SU-DHL-6 (cell line): ENCODE data around the gene ZC3H18.

Experiments used
- H2AFZ ChIP-seq: fragments of 200-600 bp; sonication (generic); 2 replicates; pipeline ENCODE4 v1.6.1; 2014; ENCODE audit warnings: low read depth, mild to moderate bottlenecking, moderate library complexity, mixed read lengths, antibody characterized with exemption, low read length; ENCODE audit not compliant: severe bottlenecking
- H3F3A ChIP-seq: fragments of 200-600 bp; shearing (Covaris generic); 2 replicates; pipeline ENCODE4 v1.6.0; 2016; ENCODE audit warnings: antibody characterized with exemption, mild to moderate bottlenecking; ENCODE audit not compliant: insufficient read depth
- H3K27ac ChIP-seq: fragments of 200-600 bp; sonication (generic); 2 replicates; pipeline ENCODE4 v1.5.1; 2016; ENCODE audit warnings: low read depth, mild to moderate bottlenecking, low read length, moderate library complexity, mixed read lengths
- H3K27me3 ChIP-seq: fragments of 200-600 bp; sonication (generic), shearing (Covaris generic); 2 replicates; pipeline ENCODE4 v1.6.0; 2014; ENCODE audit warnings: mild to moderate bottlenecking, low read length
- H3K36me3 ChIP-seq: fragments of 200-600 bp; sonication (generic); 2 replicates; pipeline ENCODE4 v1.6.1; 2014; ENCODE audit warnings: mild to moderate bottlenecking, low read length, mixed read lengths
- H3K4me2 ChIP-seq: fragments of 300-600, 200-600 bp; shearing (Covaris generic), sonication (generic); 2 replicates; pipeline ENCODE4 v1.6.0; 2014; ENCODE audit warnings: low read length, low read depth, mild to moderate bottlenecking; ENCODE audit not compliant: poor library complexity, severe bottlenecking
- H3K4me3 ChIP-seq: fragments of 200-600 bp; sonication (generic); 2 replicates; pipeline ENCODE4 v1.5.1; 2014; ENCODE audit warnings: antibody characterized with exemption, low read length, mild to moderate bottlenecking, mixed read lengths; ENCODE audit not compliant: insufficient read depth, poor library complexity, severe bottlenecking
- H3K79me2 ChIP-seq: fragments of 200-600 bp; sonication (generic); 2 replicates; pipeline ENCODE4 v1.6.1; 2014; ENCODE audit warnings: mild to moderate bottlenecking, low read length, moderate library complexity; ENCODE audit not compliant: insufficient read depth
- H3K9ac ChIP-seq: fragments of 200-600 bp; sonication (generic); 2 replicates; pipeline ENCODE4 v1.7.0; 2014; ENCODE audit warnings: mild to moderate bottlenecking, low read length
- H3K9me2 ChIP-seq: fragments of 200-600 bp; sonication (generic); replicated peaks from 2 replicates; pipeline ENCODE4 v1.6.1; 2014; ENCODE audit warnings: low read length; ENCODE audit not compliant: insufficient read depth
- H3K9me3 ChIP-seq: fragments of 200-600 bp; sonication (generic); 2 replicates; pipeline ENCODE4 v1.6.1; 2014; ENCODE audit warnings: low read length, mixed read lengths; ENCODE audit not compliant: insufficient read depth
- H4K20me1 ChIP-seq: fragments of 200-600 bp; sonication (generic); 2 replicates; pipeline ENCODE4 v1.6.1; 2014; ENCODE audit warnings: low read depth, mild to moderate bottlenecking, antibody characterized with exemption, low read length, moderate library complexity, mixed read lengths
- EZH2phosphoT487 ChIP-seq: fragments of 200-600 bp; sonication (generic), shearing (Covaris generic); conservative IDR thresholded peaks from 2 replicates; pipeline ENCODE4 v1.6.1; 2018; ENCODE audit warnings: mild to moderate bottlenecking, antibody characterized with exemption, low read length, moderate library complexity, mixed read lengths
- TF ChIP-seq, protein P1 (sequence below): fragments of 200-600 bp; sonication (generic); IDR thresholded peaks from one replicate; pipeline ENCODE4 v1.5.1; 2017; ENCODE audit warnings: antibody characterized with exemption, mild to moderate bottlenecking, low read length, moderate library complexity; ENCODE audit not compliant: insufficient read depth, poor library complexity, severe bottlenecking

ZC3H18 gene

DNA sequence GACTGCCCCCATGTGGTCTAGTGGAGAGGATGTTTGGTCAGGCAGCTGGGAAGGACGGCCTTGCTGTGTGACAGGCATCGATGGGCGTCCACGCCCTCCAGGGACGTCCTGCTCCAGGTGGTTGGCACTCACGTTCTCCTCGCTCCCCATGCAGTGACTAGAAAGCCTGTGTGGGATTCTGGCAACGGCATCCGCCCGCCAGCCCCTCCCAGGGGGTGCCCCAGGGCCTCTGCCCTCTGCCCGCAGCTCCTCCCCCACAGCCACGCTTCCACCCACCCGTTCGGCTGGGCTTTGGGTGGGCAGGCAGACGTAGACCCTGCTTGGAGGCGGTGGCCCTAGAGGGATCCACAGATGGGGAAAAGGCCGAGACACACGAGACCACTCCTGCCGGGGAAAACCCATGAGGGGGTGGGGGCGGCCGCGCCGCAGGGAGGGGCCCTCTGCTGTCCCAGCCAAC lies 63.5 kb downstream of the ZC3H18 start:
- Histone ChIP-seq H3K4me2 (peak overlapping the region; percentile 47), H2AFZ (no peak overlapping the region), H4K20me1 (no peaks in the 10 kb centered on the region), H3K4me3 (no peak overlapping the region), H3K9me3 (peaks cover 11% of the 10 kb centered on the region; the same call in 1 of the 2 replicates), H3K9ac (peak overlapping the region; percentile 24; the same call in 1 of the 2 replicates), H3K36me3 (no peaks in the 10 kb centered on the region), H3K79me2 (no peaks in the 10 kb centered on the region), H3K27me3 (no peaks in the 10 kb centered on the region), H3K9me2 (no peaks in the 10 kb centered on the region), H3F3A (peaks cover 25% of the 10 kb centered on the region), H3K27ac (peak overlapping the region; percentile 62)
- TF ChIP-seq, protein P1, sequence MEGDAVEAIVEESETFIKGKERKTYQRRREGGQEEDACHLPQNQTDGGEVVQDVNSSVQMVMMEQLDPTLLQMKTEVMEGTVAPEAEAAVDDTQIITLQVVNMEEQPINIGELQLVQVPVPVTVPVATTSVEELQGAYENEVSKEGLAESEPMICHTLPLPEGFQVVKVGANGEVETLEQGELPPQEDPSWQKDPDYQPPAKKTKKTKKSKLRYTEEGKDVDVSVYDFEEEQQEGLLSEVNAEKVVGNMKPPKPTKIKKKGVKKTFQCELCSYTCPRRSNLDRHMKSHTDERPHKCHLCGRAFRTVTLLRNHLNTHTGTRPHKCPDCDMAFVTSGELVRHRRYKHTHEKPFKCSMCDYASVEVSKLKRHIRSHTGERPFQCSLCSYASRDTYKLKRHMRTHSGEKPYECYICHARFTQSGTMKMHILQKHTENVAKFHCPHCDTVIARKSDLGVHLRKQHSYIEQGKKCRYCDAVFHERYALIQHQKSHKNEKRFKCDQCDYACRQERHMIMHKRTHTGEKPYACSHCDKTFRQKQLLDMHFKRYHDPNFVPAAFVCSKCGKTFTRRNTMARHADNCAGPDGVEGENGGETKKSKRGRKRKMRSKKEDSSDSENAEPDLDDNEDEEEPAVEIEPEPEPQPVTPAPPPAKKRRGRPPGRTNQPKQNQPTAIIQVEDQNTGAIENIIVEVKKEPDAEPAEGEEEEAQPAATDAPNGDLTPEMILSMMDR, result no peak
- TF ChIP-seq EZH2phosphoT487, result no peak

DNA sequence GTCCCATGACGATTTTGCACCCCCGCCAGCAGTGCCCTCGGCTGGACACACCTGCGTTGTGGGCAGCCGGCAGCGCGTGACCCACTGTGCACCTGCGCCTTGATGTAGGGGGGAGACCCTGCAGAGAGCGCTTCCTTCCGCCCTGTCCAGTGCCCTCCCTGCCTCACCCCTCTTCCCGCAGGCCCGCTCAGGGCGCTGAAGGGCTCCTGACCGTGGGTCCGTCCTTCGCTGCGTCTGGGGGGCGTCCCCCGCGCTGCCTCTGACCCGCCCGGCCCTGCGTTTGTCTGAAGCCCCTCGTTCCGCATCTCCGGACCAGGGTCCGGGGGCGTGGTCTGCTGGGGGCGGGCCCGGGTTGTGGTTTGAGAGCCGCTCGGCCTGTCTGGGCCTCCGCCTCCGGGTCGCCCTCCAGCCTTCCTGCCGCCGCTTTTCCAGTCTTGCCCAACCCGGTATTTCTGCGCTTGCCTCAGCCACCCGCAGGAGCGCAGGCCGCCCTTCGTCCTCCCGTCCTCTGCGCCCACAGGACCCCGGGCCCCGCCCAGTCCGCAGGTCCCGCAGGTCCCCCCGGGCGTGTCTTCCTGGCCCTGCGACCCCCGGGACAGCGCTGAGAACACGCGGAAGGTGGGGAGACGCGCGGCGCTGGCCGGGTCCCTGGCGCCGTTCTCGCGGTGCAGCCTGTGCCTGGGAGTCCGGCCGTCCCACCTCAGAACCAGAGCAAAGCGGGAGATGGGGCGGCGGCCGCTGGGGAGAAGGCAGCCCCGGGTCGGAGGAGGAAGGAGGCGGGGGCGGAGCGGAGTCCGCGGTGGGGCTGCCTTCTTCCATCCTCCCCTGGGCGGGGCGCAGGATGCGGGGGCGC lies 64.2 kb downstream of the ZC3H18 start:
- H3K79me2 ChIP-seq, result no peaks in the 10 kb centered on the region
- H4K20me1 ChIP-seq, result no peaks in the 10 kb centered on the region
- peaks cover 14% of the 10 kb centered on the region; the same call in 1 of the 2 replicates for H3K9me3 ChIP-seq
- peaks cover 25% of the 10 kb centered on the region for H3F3A ChIP-seq
- H3K36me3 ChIP-seq, result no peaks in the 10 kb centered on the region
- peak overlapping the region; percentile 26; the same call in 1 of the 2 replicates for H3K9ac ChIP-seq
- TF ChIP-seq EZH2phosphoT487, result no peak
- TF ChIP-seq, protein P1, result no peak
- H3K9me2 ChIP-seq, result no peaks in the 10 kb centered on the region
- no peaks in the 10 kb centered on the region for H3K27me3 ChIP-seq
- H2AFZ ChIP-seq, result no peak overlapping the region
- H3K27ac ChIP-seq, result peak overlapping the region; percentile 62
- peak overlapping the region; percentile 47 for H3K4me2 ChIP-seq
- H3K4me3 ChIP-seq, result peak overlapping the region; percentile 29

DNA sequence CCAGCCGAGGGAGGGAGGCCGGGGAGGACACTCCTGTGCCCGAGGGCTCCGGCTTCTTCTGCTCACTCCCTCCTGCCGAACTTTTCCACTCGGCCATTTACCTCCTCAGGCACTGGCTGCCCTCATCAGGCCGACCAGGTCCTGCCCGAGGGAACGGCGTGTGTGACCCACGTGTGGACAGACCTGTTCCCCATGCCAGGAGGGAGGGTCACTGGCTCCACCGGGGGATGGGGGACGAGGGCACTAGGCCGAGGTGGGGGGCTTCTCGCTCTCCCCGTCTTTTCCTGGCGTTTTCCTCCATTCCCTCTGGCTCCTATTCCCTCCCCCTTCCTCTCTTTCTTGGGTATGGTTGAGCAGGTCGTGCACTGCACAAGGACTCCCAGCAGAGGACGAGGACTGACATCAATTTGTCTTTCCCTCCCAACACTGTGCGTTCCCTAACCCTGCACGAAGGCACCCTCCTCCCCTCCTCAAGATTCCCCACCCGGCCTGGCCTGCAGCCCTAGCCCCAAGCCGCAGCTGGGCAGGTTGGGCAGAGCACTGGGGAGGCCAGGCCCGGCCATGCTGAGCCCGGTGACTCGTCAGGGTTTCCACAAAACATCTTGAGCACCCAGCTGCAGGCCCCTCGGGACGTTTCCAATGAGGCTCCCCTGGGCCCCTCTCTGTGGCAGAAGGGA lies 64.9 kb downstream of the ZC3H18 start:
- Histone ChIP-seq H3K27me3 (no peaks in the 10 kb centered on the region), H2AFZ (no peak overlapping the region), H3K9ac (no peak overlapping the region), H3K79me2 (no peaks in the 10 kb centered on the region), H3K4me2 (peak overlapping the region; percentile 47), H3K36me3 (no peaks in the 10 kb centered on the region), H3F3A (peaks cover 25% of the 10 kb centered on the region), H3K9me3 (peaks cover 14% of the 10 kb centered on the region; the same call in 1 of the 2 replicates), H4K20me1 (no peaks in the 10 kb centered on the region), H3K9me2 (no peaks in the 10 kb centered on the region), H3K4me3 (no peak overlapping the region), H3K27ac (no peak overlapping the region; the same call in 1 of the 2 replicates)
- TF ChIP-seq EZH2phosphoT487, result no peak
- TF ChIP-seq, protein P1, result no peak
